NCI-H2171 (cell line): ENCODE data around the gene SWAP70.

Experiments
- DNase-seq: peaks from one replicate; lab custom pipeline; 2025; lab: John Stamatoyannopoulos, UW

SWAP70 gene

DNA sequence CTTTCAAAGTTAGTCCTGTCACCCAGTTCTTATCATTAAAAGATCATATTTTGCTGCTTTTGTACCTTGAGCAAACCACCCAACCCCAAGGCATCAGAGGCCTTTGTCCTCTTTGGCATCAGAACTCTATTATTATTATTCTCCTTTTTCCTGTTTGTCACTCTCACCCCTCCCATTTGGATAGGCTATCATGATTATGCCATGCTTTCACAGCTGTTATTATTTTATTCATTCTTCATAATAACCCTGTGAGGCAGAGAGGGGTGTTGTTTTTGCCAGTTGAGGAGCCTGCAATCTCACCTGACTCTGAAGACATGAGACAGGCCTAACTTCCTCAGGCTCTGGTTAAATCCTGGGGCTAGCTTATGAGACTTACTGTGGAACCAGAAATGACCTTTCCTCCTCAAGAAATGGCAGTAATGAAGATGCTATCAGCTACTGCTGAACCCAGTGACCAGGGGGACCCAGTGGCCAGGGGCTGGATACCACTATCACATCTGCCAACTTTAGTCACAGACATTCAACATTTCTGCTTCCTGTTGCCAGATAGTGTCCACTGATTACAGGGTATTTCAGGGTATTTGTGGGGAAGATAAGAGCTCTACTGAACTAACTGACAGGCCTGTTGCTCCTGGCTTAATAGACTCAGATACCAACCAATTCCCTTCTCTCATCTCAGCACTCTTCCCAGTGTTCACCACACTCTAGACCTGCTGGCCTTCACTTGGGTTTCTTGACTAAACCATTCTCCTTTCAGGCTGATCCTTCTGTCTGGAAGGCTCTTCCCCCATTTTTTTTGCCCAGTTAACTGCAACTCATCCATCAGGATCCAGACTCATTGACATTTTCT is 11.8 kb upstream of the SWAP70 start:
- DNase-seq = no peak

DNA sequence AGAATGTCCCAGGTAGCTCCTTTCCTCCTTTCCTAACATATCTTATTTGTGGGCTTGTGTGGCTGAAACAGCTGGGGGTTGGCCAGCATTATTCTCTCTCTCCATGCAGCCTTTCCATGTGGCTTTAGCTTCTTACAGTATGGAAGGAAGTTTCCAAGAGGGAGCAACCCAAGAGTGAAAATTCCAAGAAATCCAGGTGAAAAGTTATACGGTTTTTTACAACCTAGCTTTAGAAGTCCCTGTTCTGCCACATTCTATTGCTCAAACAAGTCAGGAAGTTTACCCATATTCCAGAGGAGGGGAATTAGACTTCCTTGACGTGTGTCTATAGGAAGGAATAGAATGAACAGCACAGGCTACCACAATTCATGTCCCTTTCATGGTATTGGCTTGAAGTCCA is 10.0 kb upstream of the SWAP70 start:
- DNase-seq = no peak

DNA sequence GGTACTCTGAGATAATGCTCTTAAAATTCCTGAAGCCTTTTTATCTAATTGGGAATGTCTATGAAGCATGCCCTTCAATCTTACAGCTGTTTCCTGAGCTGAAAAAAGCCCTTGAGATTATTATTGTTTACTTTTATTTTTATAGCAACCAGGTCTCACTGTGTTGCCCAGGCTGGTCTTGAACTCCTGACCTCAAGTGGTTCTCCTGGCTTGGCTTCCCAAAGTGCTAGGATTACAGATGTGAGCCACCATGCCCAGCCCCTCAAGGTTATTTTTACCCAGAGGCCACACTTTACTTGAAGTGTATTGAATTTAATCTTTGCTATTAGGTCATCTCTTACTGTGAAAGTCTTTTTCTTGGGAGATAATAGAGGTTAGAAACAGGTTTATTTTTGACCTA is 7.0 kb upstream of the SWAP70 start:
- DNase-seq = no peak

DNA sequence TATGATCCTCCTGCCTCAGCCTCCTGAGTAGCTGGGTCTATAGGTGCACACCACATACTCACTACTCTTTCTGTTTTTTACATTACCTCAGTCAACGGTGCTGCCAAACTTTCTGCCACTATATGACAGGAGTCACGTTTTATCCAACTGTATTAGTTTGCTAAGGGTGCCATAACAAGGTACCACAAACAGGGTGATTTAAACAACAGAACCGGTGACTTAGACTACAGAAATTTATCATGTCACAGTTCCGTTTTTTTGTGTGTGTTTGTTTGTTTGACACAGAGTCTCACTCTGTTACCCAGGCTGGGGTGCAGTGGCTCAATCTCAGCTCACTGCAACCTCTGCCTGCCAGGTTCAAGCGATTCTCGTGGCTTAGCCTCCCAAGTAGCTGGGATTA is 6.3 kb upstream of the SWAP70 start:
- DNase-seq = no peak

DNA sequence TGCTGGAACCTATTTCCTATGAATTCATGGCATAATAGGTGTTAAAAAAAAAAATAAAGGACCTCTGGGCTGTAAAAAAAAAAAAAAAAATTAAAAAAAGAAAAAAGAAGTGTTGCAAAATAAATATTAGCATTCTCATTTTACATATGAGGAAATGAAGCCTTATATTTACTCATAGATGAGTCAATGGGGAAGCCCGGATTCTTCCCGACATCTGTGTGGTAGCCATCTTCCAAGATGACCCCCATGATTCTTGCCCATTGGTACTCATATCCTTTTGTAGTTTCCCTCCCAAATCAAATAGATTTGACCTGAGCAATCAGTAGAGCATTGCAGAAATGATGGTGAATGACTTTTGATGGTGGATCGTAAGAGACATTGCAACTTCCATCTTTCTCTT is 3.0 kb upstream of the SWAP70 start:
- DNase-seq = no peak

DNA sequence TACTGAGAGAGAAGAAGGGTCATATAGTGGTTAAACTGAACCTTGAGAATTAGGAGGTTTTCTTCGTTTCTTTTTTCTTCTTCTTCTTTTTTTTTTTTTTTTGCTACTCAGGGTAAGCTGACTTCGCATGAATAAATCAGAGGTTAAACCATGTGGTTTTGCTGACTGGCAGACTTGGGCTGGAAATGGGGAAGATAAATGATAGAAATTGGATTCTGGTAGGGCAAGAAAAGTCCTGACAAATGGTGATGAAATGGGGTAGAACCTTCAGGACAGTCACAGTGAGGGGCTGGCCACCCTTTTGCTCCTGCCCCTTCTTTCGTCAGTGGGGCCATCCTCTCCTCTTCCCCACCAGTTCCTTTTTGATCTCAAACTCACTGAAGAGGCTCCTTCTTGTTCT is 1.6 kb upstream of the SWAP70 start:
- DNase-seq = no peak

DNA sequence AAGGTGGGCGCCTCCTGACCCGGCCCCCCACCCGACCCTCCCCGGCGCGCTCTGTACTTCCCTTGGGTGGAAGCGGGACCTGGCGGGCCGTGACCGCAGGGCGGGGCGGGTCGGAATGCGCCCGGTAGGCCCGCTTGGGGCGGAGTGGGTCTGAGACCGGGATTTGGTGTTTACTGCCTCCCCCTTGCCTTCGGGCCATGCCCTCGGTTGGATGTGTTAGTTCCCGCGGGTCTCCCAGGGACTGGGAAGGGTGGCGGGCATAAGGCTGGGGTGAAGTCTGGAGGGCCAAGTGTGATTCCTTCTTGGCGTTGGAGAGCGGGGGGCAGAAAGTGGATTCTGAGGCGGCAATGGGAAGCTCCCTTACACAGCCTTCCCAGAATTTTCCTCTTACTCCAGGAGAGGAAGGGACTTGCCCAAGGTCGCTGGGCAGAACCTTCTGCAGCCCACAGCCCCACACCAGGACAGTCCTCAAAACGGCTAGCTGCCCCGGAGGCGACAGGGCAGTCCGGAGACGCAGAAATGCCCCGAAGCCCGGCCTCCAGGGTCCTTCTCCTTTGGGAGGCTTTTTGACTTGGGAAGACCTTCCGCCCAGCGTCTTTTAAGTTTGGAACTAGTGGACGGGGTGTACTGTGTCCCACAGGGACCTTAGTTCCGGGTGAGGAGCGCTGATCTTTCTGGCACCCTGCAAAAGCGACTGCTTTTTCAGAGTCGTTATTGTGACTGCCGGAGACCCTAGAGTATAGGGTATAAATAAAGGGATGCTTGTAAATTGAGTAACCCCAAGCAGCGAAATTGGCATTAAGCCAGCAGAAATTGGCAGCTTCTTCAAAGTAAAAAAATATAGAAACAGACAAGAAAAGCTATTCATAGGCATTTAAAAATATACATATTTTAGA is 647 bp downstream of the SWAP70 start:
- no peak for DNase-seq

DNA sequence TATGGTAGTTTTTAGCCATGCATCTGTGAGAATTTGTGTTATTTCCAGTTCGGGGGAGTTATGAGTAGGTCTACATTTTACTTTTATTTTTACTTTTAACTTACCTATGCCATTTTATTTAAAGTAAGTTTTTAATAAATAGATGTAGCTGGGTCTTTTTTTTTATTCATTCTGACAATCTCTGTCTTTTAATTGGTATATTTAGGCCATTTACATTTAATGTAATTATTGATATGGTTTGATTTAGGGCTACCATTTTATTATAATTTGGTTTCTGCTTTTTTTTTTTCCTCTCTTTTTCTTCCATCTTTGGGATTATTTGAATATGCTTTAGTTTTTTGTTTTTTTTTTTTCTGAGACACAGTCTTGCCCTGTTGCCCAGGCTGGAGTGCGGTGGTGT is 1.9 kb downstream of the SWAP70 start:
- DNase-seq = no peak

DNA sequence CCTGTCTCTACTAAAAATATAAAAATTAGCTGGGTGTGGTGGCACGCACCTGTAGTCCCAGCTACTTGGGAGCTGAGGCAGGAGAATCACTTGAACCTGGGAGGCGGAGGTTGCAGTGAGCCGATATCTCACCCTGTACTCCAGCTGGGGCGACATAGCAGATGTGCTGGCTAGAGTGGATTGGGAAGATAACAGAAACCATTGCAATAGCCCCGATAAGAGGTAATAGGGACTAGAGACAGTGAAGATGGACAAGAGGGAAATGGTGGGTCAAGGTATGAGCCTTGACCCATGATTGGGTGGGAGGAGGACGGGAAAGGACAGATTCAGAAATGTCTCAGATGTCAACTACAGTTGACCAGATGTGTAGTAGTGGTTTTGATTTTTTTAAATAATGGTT is 6.1 kb downstream of the SWAP70 start:
- DNase-seq = no peak

DNA sequence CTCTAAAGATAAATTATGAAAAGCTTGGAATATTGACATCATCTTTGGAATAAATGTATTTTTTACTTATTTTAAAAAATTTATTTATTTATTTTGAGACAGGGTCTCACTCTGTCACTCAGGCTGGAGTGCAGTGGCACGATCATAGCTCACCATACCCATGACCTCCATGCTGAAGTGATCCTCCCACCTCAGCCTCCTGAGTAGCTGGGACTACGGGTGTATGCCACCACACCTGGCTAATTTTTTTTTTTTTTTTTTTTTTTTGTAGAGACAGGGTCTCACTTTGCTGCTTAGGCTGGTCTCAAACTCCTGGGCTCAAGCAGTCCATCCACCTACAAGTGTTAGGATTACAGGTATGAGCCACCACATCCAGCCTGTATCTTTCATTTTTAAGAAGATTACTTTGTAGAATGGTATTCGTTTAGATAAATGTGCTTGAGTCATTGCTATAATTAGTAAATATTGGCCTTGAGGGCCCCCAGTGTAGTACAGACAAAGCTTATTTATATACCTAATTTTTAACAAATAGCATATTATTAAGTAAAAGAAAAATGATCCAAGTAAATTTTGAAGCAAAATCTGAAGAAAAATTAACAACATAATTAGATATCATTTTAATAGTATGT is 8.5 kb downstream of the SWAP70 start:
- DNase-seq = no peak

DNA sequence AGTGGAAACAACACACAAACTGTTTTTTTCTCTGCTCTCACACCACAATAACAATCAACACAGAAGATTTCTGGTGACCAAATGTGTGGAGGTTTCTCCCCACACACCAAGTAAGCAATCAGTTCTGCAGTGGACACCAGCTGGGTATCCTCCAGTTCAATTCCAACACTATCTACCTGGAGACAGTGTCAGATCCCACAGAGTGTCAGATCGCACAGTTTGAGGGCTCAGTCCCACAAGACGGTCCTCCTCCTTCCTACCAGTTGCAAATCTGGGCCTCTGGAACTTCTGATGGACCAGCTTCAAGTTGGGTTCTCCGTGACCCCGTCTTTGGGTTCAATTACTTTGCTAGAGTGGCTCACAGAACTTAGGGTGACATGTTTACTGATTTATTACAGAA is 9.0 kb downstream of the SWAP70 start:
- no peak for DNase-seq

DNA sequence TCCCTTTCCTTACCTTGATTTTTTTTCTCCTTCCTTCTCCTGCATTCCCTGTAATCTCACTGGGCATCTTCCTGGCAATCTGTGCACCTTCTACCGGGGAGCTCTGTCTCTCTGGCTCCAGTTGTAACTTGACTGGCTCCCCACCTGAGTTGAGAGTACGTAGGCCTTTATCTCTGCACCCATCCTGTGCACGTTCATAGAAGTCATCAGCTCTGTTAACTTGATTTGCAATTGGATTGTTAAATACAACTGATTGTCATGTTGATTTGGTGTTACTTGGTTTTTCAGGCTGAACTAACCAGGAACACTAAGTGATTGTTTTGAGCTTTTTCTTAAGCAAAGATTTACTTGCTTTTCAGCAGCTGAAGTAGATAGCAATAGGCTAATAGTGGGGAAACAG is 11.8 kb downstream of the SWAP70 start:
- no peak for DNase-seq

DNA sequence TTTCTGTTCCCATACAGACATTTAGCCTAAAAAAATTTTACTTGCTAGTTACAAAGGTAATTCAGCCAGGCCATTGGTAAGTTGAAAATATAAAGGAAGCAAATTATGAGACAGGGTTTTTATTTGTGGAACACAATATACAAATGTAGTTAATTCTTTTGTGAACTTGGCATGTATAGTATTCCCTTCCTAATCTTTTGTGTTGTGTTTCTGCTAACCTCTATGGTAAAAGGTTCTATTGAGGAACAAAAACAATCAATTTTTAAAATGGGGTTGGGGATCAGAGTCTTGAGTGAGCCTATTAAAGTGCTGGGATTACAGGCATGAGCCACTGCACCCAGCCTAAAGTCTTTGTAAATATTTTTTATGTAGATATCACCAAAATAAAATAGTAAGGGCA is 14.1 kb downstream of the SWAP70 start:
- no peak for DNase-seq

DNA sequence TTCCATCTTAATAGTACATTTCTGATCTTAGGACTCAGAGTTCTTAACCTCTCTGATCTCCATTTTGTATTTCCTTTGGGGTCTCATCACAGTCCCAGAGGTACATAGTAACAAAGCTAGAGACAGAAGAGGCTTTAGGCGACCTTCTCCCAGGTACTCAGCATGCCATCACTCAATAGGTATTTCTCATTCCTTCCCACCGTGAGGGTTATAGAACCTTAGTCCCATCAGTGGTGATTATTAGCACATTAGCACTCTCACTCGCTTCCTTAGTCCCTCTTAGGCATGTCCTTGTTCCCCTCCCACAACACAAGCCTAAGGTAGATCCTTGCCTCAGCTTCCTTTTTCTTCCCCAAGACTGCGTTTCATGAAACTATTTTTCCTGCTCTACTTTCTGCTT is 14.7 kb downstream of the SWAP70 start:
- no peak for DNase-seq

DNA sequence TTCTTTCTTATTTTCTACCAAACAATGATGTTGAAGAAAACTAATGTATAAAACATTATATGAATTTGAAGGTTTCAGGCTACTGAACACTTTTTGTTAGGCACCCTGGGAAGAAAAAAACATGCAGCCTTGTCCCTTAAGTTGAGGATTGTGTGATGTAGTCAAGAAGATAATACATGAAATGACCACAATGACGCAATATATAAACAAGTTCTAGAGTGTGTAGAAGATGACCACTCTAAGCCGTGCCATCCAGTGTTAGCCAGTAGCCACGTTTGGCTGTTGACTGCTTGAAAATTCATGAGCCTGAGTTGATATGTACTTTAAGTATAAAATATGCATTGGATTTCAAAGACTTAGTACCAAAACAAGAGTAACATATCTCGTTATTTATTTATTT is 16.2 kb downstream of the SWAP70 start:
- DNase-seq = no peak

DNA sequence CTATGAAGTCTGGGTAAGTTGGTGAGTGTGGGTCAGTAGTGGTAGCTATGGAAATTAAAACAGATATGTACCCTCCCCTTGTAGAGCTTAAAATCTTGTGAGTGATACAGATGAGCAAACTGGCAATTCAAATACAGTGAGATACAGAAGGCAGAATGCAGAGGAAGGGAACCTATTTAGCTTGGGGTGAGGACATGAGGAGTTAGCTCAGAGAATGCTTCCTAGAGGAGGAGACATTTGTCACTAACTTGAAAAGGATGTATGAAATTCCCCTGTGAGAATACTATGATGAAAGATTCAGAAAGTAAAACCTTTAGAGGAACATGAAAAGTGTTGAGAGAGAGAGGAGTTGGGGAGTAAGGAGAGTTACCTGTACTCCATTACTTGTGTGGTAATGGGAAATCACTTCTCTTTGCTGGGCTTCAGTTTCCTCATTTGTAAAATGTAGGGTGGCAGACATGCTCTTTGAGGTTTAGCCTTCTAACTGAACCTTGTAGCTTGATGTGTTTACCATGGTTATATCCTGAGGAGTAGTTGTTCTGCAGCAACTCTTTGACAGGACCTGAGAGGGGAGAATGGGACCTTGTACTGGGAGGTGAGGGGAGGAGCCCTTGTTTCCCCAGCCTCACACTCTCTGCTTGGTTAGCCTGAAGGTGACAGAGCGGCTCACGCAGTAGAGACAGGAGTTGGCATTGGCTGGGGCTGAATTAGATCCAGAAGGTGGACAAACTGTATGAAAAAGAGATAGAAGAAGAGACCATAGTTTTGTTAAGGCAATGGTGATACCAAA is 17.9 kb downstream of the SWAP70 start:
- DNase-seq = no peak

DNA sequence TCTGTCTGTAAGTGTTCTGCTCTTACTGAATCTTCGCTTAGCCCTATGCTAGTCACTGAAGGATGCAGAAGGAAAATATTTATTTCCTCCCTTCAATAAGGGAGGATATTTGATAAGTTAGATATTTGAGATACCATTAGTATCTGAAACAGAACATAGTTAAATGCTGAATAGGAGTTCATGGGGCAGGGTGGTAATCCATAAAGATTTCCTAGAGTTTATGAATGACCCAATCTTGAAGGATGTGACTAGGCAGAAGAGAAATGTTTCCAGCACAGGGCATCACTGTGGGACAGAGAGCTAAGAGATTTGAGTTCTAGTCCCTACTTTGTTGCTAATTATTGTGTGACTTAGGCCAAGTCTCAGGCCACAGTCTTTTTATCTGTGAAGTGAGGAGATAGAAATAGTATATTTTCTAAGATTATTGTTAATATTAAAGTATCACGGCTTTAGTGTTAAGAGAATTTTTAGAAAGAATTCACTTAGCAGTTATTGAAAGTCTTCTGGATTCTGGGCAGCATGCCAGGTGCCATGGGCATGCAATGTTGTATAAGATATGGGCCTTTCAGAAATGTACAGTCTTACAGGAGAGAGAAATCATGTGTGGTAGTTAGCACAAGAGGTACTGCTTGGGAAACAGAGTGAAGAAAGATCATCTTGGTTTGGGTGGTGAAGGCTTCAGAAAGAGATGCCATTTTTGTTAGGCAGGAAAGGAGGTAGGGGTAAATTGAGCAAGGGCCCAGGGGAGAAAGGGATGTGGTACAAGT is 24.0 kb downstream of the SWAP70 start:
- no peak for DNase-seq

DNA sequence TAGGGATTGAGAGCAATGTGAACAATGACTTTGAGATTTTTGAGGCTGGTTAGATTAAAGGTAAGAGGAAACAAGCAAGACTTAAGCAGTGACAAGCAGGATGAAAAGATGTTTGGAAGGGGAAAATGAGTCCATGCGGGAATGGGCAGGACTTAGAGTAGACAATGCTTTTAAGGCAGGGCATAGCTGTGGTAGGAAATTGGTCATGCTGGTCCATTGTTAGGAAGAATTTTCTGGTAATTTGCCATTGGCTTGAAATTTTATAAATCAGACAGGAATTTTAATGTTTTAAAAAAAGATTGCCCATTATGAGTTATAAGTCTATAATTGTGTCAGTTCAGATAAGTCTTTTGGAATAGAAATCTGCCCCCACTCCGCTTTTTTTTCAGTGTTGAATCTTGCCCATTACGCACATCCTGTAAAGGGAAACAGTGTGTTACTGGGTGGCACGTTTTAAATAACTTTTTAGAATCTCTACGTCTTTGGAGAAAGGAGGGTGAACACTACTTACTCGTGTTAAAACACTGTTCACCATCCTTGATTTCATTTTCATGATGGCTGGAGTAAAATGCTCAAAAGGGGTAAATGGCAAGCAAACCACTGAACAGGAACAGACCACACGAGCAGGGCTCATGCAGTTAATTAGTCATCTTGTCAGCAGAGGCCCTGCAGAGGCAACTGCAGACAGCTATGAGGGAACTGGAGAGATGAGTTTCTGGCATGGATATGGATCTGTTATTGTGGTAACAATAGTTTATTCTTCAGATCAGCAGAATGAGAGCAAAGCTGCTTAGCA is 25.0 kb downstream of the SWAP70 start:
- no peak for DNase-seq

DNA sequence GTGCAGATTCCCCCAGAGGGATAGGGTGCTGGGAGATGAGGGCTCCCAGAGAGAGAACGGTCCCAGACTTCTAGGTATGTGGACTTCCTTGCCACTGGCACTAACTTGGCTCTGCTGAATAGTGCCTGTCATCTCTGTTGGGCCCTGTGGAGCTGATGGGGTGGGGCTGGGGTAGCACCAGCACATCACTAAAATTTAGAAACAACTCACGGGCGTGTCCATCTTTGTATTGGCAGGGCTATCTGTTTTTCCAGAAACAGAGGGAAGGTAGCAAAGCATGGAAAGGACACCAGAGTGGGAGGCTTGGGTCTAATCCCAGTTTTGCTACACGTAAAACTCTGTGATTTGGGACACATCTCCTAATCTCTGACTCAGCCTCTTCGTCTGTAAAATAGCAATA is 25.8 kb downstream of the SWAP70 start:
- DNase-seq = no peak

DNA sequence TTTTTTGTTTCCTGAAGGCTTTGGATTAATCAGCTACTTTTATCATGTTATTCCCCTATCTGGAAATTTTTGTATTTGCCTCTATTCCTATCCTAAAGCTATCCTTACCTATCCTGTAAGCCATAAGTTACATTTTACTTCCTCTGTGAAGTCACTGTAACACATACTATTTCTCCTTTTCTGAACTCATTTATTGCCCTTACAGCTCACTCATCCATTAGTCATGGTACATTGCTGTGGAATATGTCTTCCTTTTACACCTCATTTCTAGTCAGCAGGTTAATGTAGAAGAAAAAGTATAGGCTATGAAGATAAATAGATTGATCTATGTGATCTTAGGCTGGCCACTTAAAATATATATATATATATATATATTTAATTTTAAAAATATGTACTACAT is 28.0 kb downstream of the SWAP70 start:
- DNase-seq = no peak
